ENCODE results near the gene GULP1. TPM values are rescaled to one million over a fixed set of nuclear protein-coding genes. Genes with fewer than 3 reads are reported as not detected.

GULP1 gene
- total and polyA plus RNA-seq, 2 of the 4 experiments (the other 2 are of a cell fraction): 24.4 to 40.1 TPM

DNA sequence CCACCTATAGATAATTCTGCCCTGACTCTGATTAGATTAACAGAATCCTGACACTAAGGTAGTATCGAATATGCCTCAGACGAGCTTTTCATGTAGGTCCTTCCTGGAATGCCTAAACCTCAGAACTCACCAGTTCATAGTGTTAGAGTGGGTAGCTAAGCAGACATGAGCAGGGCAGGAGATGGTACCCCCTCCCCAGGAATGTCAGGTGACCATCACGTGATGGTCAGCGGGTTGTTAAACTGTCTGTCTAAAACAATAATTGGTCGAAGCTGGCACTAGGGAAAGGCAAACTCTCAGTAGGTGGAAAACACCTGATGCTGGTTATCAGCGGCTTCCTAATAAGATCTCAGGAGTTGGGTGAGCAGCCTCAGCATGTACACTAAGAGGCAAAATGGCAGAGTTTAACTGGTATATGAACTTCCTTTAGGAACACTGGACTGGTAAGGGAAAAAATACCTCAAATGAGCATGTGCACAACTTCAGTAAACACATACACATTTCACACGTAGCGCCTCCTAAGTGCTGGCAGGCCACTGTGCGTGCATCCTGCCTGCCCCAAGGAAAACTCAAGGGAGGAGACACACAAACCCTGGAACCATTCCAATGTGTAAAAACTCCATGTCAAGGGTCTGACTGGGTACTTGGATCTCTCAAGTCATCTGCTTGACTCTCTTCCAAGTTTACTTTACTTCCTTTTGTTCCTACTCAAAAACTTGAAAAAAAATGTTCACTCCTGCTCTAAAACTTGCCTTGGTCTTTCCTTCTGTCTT is 339.5 kb downstream of the GULP1 start:
- H2AK9ac ChIP-seq (replicated peaks; ENCODE audit: low read depth, low read length, poor library complexity): no peak overlapping the region
- H2BK120ac ChIP-seq (ENCODE audit: low read depth, low read length): no peak overlapping the region; the same call in 1 of the 2 replicates
- no peaks in the 10 kb centered on the region for H3K9me3 ChIP-seq (ENCODE audit: control insufficient read depth, insufficient read depth, low read length)
- H3K56ac ChIP-seq (ENCODE audit: extremely low read depth, insufficient read depth, low read length): no peak overlapping the region
- peak overlapping the region; percentile 48; the same call in 2 of the 3 replicates for H2BK15ac ChIP-seq (ENCODE audit: low read depth, low read length)
- H3K79me1 ChIP-seq (ENCODE audit: low read depth in 1 of 2, low read length in 2 of 2): no peaks in the 10 kb centered on the region
- BruUV-seq (replicated peaks): no TSS peak
- H3K4ac ChIP-seq (ENCODE audit: low read depth, low read length): no peak overlapping the region; the same call in 1 of the 2 replicates
- dilution Hi-C loops (cut with HindIII; ENCODE audit: low sequenced_read_pairs, unreplicated experiment) (no loop called here), intact Hi-C loops (cut with micrococcal nuclease) (loop anchor here (5.0 kb wide), 1 partner anchor 79 kb away; no protein-coding TSS in a partner anchor), in situ Hi-C loops (cut with MboI; ENCODE audit: low sequenced_read_pairs) (no loop called here)
- no peak overlapping the region for H3K9ac ChIP-seq (ENCODE audit: low read depth, low read length)
- ATAC-seq (ENCODE audit: low read depth) (no peak), DNase-seq (no peak)
- H2AK5ac ChIP-seq (ENCODE audit: low read depth, low read length): peak overlapping the region; percentile 73; the same call in 1 of the 2 replicates
- no peak overlapping the region for H4K91ac ChIP-seq (ENCODE audit: insufficient read depth, low read depth, low read length)
- H4K8ac ChIP-seq (ENCODE audit: low read depth in 2 of 2, low read length in 2 of 2): no peak overlapping the region
- H3K23ac ChIP-seq (ENCODE audit: low read depth, low read length): no peak overlapping the region
- no peaks in the 10 kb centered on the region for H3K27me3 ChIP-seq (ENCODE audit: control insufficient read depth, insufficient read depth, low read length)
- H2BK5ac ChIP-seq (ENCODE audit: low read depth, low read length, poor library complexity, severe bottlenecking): peak overlapping the region; percentile 24
- 0 out of 2 replicates have a peak overlapping the region, but pooled peaks have one; percentile 26 for H3K14ac ChIP-seq (replicated peaks; ENCODE audit: low read depth, low read length)
- WGBS, 2 experiments (ENCODE audit: extremely low coverage in 2 of 2, insufficient read length in 1 of 2): 79% methylated on average over 3 of the region's 9 CpGs; no CpG with 5 or more reads in 1 of the 2 experiments
- POLR2A ChIA-PET (ENCODE audit: unreplicated experiment): no interaction called here
- no peaks in the 10 kb centered on the region for H3K36me3 ChIP-seq (ENCODE audit: control insufficient read depth, insufficient read depth, low read length)
- no peak overlapping the region for H3K27ac ChIP-seq (ENCODE audit: insufficient read depth, low read length)
- H2AFZ ChIP-seq (replicated peaks; ENCODE audit: low read length, poor library complexity): peak overlapping the region; percentile 33
- H4K5ac ChIP-seq (ENCODE audit: low read depth, low read length): no peak overlapping the region
- no peaks in the 10 kb centered on the region for H3K9me1 ChIP-seq (ENCODE audit: insufficient read depth, low read length)
- peaks cover 9% of the 10 kb centered on the region for H3K4me1 ChIP-seq (ENCODE audit: control insufficient read depth, insufficient read depth, low read length)
- peak overlapping the region; percentile 6; the same call in 1 of the 2 replicates for H3K18ac ChIP-seq (ENCODE audit: low read depth, low read length)
- H3K4me2 ChIP-seq (ENCODE audit: low read depth, low read length): no peak overlapping the region
- no peak overlapping the region; the same call in 1 of the 2 replicates for H2BK20ac ChIP-seq (ENCODE audit: low read depth, low read length)
- H3K4me3 ChIP-seq (ENCODE audit: insufficient read depth, low read depth, low read length): no peak overlapping the region
- no peaks in the 10 kb centered on the region for H4K20me1 ChIP-seq (ENCODE audit: insufficient read depth, low read length)
- TF ChIP-seq, protein P1, sequence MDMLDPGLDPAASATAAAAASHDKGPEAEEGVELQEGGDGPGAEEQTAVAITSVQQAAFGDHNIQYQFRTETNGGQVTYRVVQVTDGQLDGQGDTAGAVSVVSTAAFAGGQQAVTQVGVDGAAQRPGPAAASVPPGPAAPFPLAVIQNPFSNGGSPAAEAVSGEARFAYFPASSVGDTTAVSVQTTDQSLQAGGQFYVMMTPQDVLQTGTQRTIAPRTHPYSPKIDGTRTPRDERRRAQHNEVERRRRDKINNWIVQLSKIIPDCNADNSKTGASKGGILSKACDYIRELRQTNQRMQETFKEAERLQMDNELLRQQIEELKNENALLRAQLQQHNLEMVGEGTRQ (IDR thresholded peaks at IDR 0.05; ENCODE audit: low read depth, low read length): no peak
- TF ChIP-seq CEBPB (IDR thresholded peaks at IDR 0.05; ENCODE audit: low read depth, low read length) (no peak), NFE2L2 (IDR thresholded peaks at IDR 0.05; ENCODE audit: low read depth, low read length) (no peak), MAZ (IDR thresholded peaks at IDR 0.05; ENCODE audit: borderline replicate concordance, low read depth, low read length) (no peak), RAD21 (IDR thresholded peaks at IDR 0.05; ENCODE audit: low read length) (no peak), MAFK (IDR thresholded peaks at IDR 0.05; ENCODE audit: low read depth, low read length) (no peak), FOS (IDR thresholded peaks at IDR 0.05; ENCODE audit: low read depth, low read length) (no peak)
- TF ChIP-seq, protein P2, sequence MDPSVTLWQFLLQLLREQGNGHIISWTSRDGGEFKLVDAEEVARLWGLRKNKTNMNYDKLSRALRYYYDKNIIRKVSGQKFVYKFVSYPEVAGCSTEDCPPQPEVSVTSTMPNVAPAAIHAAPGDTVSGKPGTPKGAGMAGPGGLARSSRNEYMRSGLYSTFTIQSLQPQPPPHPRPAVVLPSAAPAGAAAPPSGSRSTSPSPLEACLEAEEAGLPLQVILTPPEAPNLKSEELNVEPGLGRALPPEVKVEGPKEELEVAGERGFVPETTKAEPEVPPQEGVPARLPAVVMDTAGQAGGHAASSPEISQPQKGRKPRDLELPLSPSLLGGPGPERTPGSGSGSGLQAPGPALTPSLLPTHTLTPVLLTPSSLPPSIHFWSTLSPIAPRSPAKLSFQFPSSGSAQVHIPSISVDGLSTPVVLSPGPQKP (IDR thresholded peaks at IDR 0.05; ENCODE audit: borderline replicate concordance, low read depth, low read length): no peak
- TF ChIP-seq, protein P3, sequence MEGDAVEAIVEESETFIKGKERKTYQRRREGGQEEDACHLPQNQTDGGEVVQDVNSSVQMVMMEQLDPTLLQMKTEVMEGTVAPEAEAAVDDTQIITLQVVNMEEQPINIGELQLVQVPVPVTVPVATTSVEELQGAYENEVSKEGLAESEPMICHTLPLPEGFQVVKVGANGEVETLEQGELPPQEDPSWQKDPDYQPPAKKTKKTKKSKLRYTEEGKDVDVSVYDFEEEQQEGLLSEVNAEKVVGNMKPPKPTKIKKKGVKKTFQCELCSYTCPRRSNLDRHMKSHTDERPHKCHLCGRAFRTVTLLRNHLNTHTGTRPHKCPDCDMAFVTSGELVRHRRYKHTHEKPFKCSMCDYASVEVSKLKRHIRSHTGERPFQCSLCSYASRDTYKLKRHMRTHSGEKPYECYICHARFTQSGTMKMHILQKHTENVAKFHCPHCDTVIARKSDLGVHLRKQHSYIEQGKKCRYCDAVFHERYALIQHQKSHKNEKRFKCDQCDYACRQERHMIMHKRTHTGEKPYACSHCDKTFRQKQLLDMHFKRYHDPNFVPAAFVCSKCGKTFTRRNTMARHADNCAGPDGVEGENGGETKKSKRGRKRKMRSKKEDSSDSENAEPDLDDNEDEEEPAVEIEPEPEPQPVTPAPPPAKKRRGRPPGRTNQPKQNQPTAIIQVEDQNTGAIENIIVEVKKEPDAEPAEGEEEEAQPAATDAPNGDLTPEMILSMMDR (conservative IDR thresholded peaks at IDR 0.05; ENCODE audit: low read depth, low read length): no peak
- CTCF ChIA-PET: interaction anchor here (0.7 kb wide), 1 partner anchor 347 kb away, joined by 3 read pairs; no protein-coding TSS in a partner anchor
